Measurements from ENCODE around the gene EIPR1. TPM values are rescaled to one million over a fixed set of nuclear protein-coding genes. Genes with fewer than 3 reads are reported as not detected.

Gene EIPR1
- total and polyA plus RNA-seq, 10 of the 15 experiments (the other 5 are each of a cell fraction or from before 2014, with no cell fraction given): 23.6 to 61.2 (median 42.2) TPM

DNA sequence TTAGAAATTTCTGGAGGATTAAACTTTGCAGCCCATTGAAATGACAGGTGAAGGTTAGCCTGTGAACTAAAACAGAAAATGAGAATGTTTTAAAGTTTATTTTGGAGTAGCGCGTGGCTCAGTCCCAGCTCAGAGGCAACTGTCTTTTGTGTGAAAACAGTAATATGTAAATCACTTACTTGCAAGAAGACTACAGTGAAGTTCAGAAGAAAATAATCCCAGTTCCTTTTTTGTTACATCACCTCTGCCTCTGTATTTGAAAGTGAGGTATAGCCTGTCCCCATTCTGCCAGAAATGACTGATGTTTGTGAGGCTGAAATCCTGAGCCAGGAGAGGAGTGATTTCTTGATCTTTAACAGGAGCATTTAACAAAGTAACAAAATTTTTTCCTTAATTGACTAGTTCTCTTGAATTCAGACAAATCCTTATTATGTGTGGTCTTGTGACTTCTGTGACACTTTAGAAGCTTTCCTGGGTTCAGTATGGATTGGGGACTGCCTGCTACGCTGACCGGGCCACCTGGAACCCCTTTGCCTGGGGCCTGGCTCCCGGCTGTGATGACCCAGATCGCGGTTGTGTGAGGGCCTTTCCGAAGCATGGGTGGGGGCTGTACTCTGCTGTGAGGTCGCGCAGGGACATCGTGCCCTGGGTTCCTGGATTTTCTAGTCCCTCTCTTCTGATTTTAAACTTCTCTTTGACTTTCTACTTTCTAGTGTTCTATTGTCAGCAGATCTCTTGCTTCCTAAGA, 26.1 kb upstream of the EIPR1 start (continued):
- no peak for TF ChIP-seq TARDBP (IDR thresholded peaks at IDR 0.05; ENCODE audit: borderline replicate concordance)
- TF ChIP-seq CHD2 (IDR thresholded peaks at IDR 0.05; ENCODE audit: borderline replicate concordance, low read depth, low read length): peak; percentile 16; the same call in 1 of the 2 replicates
- TF ChIP-seq, protein P1, sequence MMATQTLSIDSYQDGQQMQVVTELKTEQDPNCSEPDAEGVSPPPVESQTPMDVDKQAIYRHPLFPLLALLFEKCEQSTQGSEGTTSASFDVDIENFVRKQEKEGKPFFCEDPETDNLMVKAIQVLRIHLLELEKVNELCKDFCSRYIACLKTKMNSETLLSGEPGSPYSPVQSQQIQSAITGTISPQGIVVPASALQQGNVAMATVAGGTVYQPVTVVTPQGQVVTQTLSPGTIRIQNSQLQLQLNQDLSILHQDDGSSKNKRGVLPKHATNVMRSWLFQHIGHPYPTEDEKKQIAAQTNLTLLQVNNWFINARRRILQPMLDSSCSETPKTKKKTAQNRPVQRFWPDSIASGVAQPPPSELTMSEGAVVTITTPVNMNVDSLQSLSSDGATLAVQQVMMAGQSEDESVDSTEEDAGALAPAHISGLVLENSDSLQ (IDR thresholded peaks at IDR 0.05): peak; percentile 74; the same call in 1 of the 2 replicates
- TF ChIP-seq RBBP5 (conservative IDR thresholded peaks at IDR 0.05): no peak
- peak; percentile 46; the same call in 1 of the 2 replicates for TF ChIP-seq CREM (IDR thresholded peaks at IDR 0.05; ENCODE audit: low read depth)
- no peak for TF ChIP-seq SIN3A (IDR thresholded peaks at IDR 0.05; ENCODE audit: low read depth, low read length)
- TF ChIP-seq SMAD1 (IDR thresholded peaks at IDR 0.05; ENCODE audit: low read depth, partially characterized antibody): no peak
- no peak for TF ChIP-seq KAT2A (conservative IDR thresholded peaks at IDR 0.05; ENCODE audit: control insufficient read depth, low read depth, low read length)
- no peak for TF ChIP-seq EZH2 (IDR thresholded peaks at IDR 0.05; ENCODE audit: borderline replicate concordance, control insufficient read depth, low read depth, low read length)
- TF ChIP-seq BACH1 (IDR thresholded peaks at IDR 0.05; ENCODE audit: borderline replicate concordance): peak; percentile 49; the same call in 1 of the 2 replicates
- TF ChIP-seq JUND (IDR thresholded peaks at IDR 0.05; ENCODE audit: low read depth, low read length): peak; percentile 47; the same call in 1 of the 2 replicates
- no peak for TF ChIP-seq ZZZ3 (IDR thresholded peaks at IDR 0.05; ENCODE audit: control insufficient read depth, insufficient read length, low read depth)
- TF ChIP-seq, protein P2, sequence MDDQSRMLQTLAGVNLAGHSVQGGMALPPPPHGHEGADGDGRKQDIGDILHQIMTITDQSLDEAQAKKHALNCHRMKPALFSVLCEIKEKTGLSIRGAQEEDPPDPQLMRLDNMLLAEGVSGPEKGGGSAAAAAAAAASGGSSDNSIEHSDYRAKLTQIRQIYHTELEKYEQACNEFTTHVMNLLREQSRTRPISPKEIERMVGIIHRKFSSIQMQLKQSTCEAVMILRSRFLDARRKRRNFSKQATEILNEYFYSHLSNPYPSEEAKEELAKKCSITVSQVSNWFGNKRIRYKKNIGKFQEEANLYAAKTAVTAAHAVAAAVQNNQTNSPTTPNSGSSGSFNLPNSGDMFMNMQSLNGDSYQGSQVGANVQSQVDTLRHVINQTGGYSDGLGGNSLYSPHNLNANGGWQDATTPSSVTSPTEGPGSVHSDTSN (IDR thresholded peaks at IDR 0.05; ENCODE audit: insufficient replicate concordance, low read depth, low read length): peak; percentile 63
- peak; percentile 99 for TF ChIP-seq SPI1 (IDR thresholded peaks at IDR 0.05; ENCODE audit: borderline replicate concordance, insufficient read depth, low read depth, low read length)
- no peak for TF ChIP-seq RUNX3 (IDR thresholded peaks at IDR 0.05; ENCODE audit: low read length)
- TF ChIP-seq, protein P3, sequence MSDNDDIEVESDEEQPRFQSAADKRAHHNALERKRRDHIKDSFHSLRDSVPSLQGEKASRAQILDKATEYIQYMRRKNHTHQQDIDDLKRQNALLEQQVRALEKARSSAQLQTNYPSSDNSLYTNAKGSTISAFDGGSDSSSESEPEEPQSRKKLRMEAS (IDR thresholded peaks at IDR 0.05; ENCODE audit: low read depth, low read length): no peak
- no peak for TF ChIP-seq LARP7 (IDR thresholded peaks at IDR 0.05)
- no peak for TF ChIP-seq FOS (IDR thresholded peaks at IDR 0.05; ENCODE audit: borderline replicate concordance, extremely low read depth, insufficient read length)
- no peak for TF ChIP-seq NKRF (conservative IDR thresholded peaks at IDR 0.05)
- TF ChIP-seq CBX3 (IDR thresholded peaks at IDR 0.05; ENCODE audit: borderline replicate concordance, low read depth): no peak
- TF ChIP-seq CEBPB (IDR thresholded peaks at IDR 0.05; ENCODE audit: borderline replicate concordance in 1 of 2, low read depth in 2 of 2, low read length in 2 of 2): no peak
- peak; percentile 34 for TF ChIP-seq SP1 (IDR thresholded peaks at IDR 0.05; ENCODE audit: low read depth, low read length)
- no peak for TF ChIP-seq CHD1 (IDR thresholded peaks at IDR 0.05; ENCODE audit: low read depth, low read length)
